GM19324 (cell line): Measurements from ENCODE around the gene MMP13.
"Not testable (repeated sequence)": the region's sequence is repeated elsewhere in the genome, so short reads cannot be mapped to it uniquely, and the experiment has no call there.

ENCODE experiments used
- ATAC-seq: cut with Tn5 transposase; IDR thresholded peaks from one replicate; pipeline ENCODE4 v1.9.1; 2021; ENCODE audit warnings: mild to moderate bottlenecking, moderate library complexity; ENCODE audit not compliant: unreplicated experiment, low FRiP score

The MMP13 gene

GRCh38 chr11:102955624-102956023, at the start of gene MMP13:
TSS of gene MMP13 (minus strand) at chr11:102955732. CDS start at chr11:102955705, 27 bp downstream.
- ATAC-seq = no peak

GRCh38 chr11:103004234-103004633, 48.7 kb upstream of the MMP13 start:
- not testable (repeated sequence) for ATAC-seq

GRCh38 chr11:102994105-102994504, 38.6 kb upstream of the MMP13 start:
- no peak for ATAC-seq

- no peak for ATAC-seq
These were observed 36.2 kb upstream of the MMP13 start for GRCh38 chr11:102991776-102992175.

- ATAC-seq = no peak
These were observed 34.6 kb upstream of the MMP13 start for GRCh38 chr11:102990145-102990544.

GRCh38 chr11:102989379-102990047, 34.0 kb upstream of the MMP13 start:
- ATAC-seq = no peak

- no peak for ATAC-seq
These were observed 31.3 kb upstream of the MMP13 start for GRCh38 chr11:102986815-102987214.

GRCh38 chr11:102985850-102986249, 30.3 kb upstream of the MMP13 start:
- no peak for ATAC-seq

- ATAC-seq = no peak
These were observed 28.0 kb upstream of the MMP13 start for GRCh38 chr11:102983486-102983885.

GRCh38 chr11:102981324-102981910, 25.9 kb upstream of the MMP13 start:
- no peak for ATAC-seq

- no peak for ATAC-seq
These were observed 19.2 kb upstream of the MMP13 start for GRCh38 chr11:102974552-102975280.

- not testable (repeated sequence) for ATAC-seq
These were observed 18.2 kb upstream of the MMP13 start for GRCh38 chr11:102973698-102974097.

- no peak for ATAC-seq
These were observed 17.3 kb upstream of the MMP13 start for GRCh38 chr11:102972853-102973252.

- ATAC-seq = no peak
These were observed 16.2 kb upstream of the MMP13 start for GRCh38 chr11:102971766-102972165.

GRCh38 chr11:102967497-102967896, 12.0 kb upstream of the MMP13 start:
- ATAC-seq = no peak

GRCh38 chr11:102966011-102966410, 10.5 kb upstream of the MMP13 start:
- ATAC-seq = no peak

GRCh38 chr11:102964867-102965266, 9.3 kb upstream of the MMP13 start:
- ATAC-seq = no peak

GRCh38 chr11:102957953-102958352, 2.4 kb upstream of the MMP13 start:
- no peak for ATAC-seq

- no peak for ATAC-seq
These were observed 4.9 kb downstream of the MMP13 start for GRCh38 chr11:102950622-102951081.

- no peak for ATAC-seq
These were observed 9.3 kb downstream of the MMP13 start for GRCh38 chr11:102946237-102946636.

- no peak for ATAC-seq
These were observed 14.6 kb downstream of the MMP13 start for GRCh38 chr11:102940714-102941588.
